Tibial artery (tissue), 4 donors: Measurements from ENCODE around the gene MEAK7.
A peak's percentile ranks its signal among the peaks of the same experiment; 100 is the strongest.

Experiments used
- DNase-seq, 2 donors: peaks; one replicate each; pipeline ENCODE4 v3.0.0-alpha.2; 2019
- H3K27ac ChIP-seq, 2 donors: fragments of 200-600 bp; sonication (generic) in 1 of 2; 1 replicate in 1 of 2; 2 replicates in 1 of 2; pipeline ENCODE4 v1.5.1; 2018 to 2019; ENCODE audit warnings: mild to moderate bottlenecking in 1 of 2
- H3K27me3 ChIP-seq, 2 donors: fragments of 200-600 bp; sonication (generic) in 1 of 2; one replicate each; pipeline versions ENCODE4 v1.5.1 to v1.6.0; 2016 to 2019
- H3K36me3 ChIP-seq, 3 donors: fragments of 200-600 bp; sonication (generic) in 2 of 3; one replicate each; pipeline ENCODE4 v1.5.1; 2016 to 2019; ENCODE audit warnings: mild to moderate bottlenecking in 2 of 3
- H3K4me1 ChIP-seq, 4 donors: fragments of 200-600 bp; sonication (generic) in 2 of 4; 1 replicate in 3 of 4; 2 replicates in 1 of 4; pipeline ENCODE4 v1.5.1; 2016 to 2019
- H3K4me3 ChIP-seq, 2 donors: fragments of 200-600 bp; sonication (generic) in 1 of 2; 1 replicate in 1 of 2; 2 replicates in 1 of 2; pipeline ENCODE4 v1.5.1; 2018 to 2019; ENCODE audit warnings: mild to moderate bottlenecking in 2 of 2
- H3K9me3 ChIP-seq, 3 donors: fragments of 200-600 bp; sonication (generic) in 1 of 3; one replicate each; pipeline ENCODE4 v1.5.1; 2016 to 2019
- CTCF ChIP-seq, 2 experiments: fragments of 200-600 bp in 1 of 2; fragments of 450-650 bp in 1 of 2; IDR thresholded peaks; one replicate each; pipeline ENCODE4 v1.5.1; 2017 to 2019; ENCODE audit warnings: antibody characterized with exemption in 2 of 2, mild to moderate bottlenecking in 1 of 2, moderate library complexity in 1 of 2
- intact Hi-C: fragments of 100-400 bp; cut with DNase I; formaldehyde crosslinking; loops from one replicate; pipeline ENCODE4 v1.15.0; 2023; ENCODE audit warnings: low total_unique reads

The MEAK7 gene

GRCh38 chr16:84464116-84464515 is 40.3 kb downstream of the MEAK7 start:
- DNase-seq, result peak; percentile 2 to 28

GRCh38 chr16:84463221-84463620 is 41.2 kb downstream of the MEAK7 start:
- Histone ChIP-seq H3K4me3 (no peak overlapping the region), H3K27ac (no peak overlapping the region), H3K27me3 (no peaks in the 10 kb centered on the region), H3K36me3 (peaks cover 17 to 63% (median 33%) of the 10 kb centered on the region in 3 donors), H3K9me3 (peaks cover 0 to 7% (median 3%) of the 10 kb centered on the region in 3 donors), H3K4me1 (no peaks in the 10 kb centered on the region)
- intact Hi-C loops, result no loop called here
- no peak for TF ChIP-seq CTCF (IDR thresholded peaks at IDR 0.05)
- DNase-seq, result peak; percentile 6 to 37

More at GRCh38 chr16:84464116-84464515, 40.3 kb downstream of the MEAK7 start:
- H3K27ac ChIP-seq, result no peak overlapping the region
- peaks cover 0 to 7% (median 3%) of the 10 kb centered on the region in 3 donors for H3K9me3 ChIP-seq
- H3K36me3 ChIP-seq, result peaks cover 20 to 66% (median 37%) of the 10 kb centered on the region in 3 donors
- TF ChIP-seq CTCF (IDR thresholded peaks at IDR 0.05), result no peak
- no peaks in the 10 kb centered on the region for H3K27me3 ChIP-seq
- H3K4me3 ChIP-seq, result no peak overlapping the region
- intact Hi-C loops, result no loop called here
- no peaks in the 10 kb centered on the region for H3K4me1 ChIP-seq

- Histone ChIP-seq H3K36me3 (peaks cover 11 to 57% (median 26%) of the 10 kb centered on the region in 3 donors), H3K4me3 (no peak overlapping the region), H3K27me3 (no peaks in the 10 kb centered on the region), H3K9me3 (peaks cover 0 to 7% (median 3%) of the 10 kb centered on the region in 3 donors), H3K27ac (no peak overlapping the region), H3K4me1 (no peaks in the 10 kb centered on the region)
- no peak for TF ChIP-seq CTCF (IDR thresholded peaks at IDR 0.05)
- intact Hi-C loops, result no loop called here
- peak; percentile 13 to 58 for DNase-seq
Observed at GRCh38 chr16:84462296-84463210, 41.9 kb downstream of the MEAK7 start.

- Histone ChIP-seq H3K27ac (no peak overlapping the region), H3K27me3 (no peaks in the 10 kb centered on the region), H3K4me3 (no peak overlapping the region), H3K36me3 (peaks cover 2 to 49% (median 18%) of the 10 kb centered on the region in 3 donors), H3K9me3 (peaks cover 0 to 2% (median 0%) of the 10 kb centered on the region in 3 donors), H3K4me1 (no peaks in the 10 kb centered on the region)
- intact Hi-C loops, result no loop called here
- TF ChIP-seq CTCF (IDR thresholded peaks at IDR 0.05), result no peak
- peak in 1 of 2 donors; percentile 49 for DNase-seq
Observed at GRCh38 chr16:84461413-84462295, 42.8 kb downstream of the MEAK7 start.

GRCh38 chr16:84461029-84461412 is 43.4 kb downstream of the MEAK7 start:
- DNase-seq, result peak in 1 of 2 donors; percentile 45
- no peak for TF ChIP-seq CTCF (IDR thresholded peaks at IDR 0.05)
- H3K27ac ChIP-seq, result no peak overlapping the region
- intact Hi-C loops, result no loop called here
- no peaks in the 10 kb centered on the region for H3K27me3 ChIP-seq
- peaks cover 0 to 48% (median 12%) of the 10 kb centered on the region in 3 donors for H3K36me3 ChIP-seq
- no peak overlapping the region for H3K4me3 ChIP-seq
- no peaks in the 10 kb centered on the region for H3K9me3 ChIP-seq
- H3K4me1 ChIP-seq, result no peaks in the 10 kb centered on the region
